ENCODE measurements around the gene CAMK2D.

Gene CAMK2D

GRCh38 chr4:113434247-113434587 is 327.3 kb downstream of the CAMK2D start:
- H3K36me3 ChIP-seq: no peaks in the 10 kb centered on the region
- no peak for TF ChIP-seq CTCF (IDR thresholded peaks at IDR 0.05; ENCODE audit: low read depth, low read length)
- no peak for DNase-seq

GRCh38 chr4:113433536-113434246 is 327.8 kb downstream of the CAMK2D start:
- H3K27ac ChIP-seq: no peak overlapping the region
- H3K9me3 ChIP-seq (ENCODE audit: severe bottlenecking): peaks cover 8% of the 10 kb centered on the region
- TF ChIP-seq CTCF (IDR thresholded peaks at IDR 0.05; ENCODE audit: low read depth, low read length): no peak
- H3K36me3 ChIP-seq: no peaks in the 10 kb centered on the region
- no peak for DNase-seq
- H3K4me3 ChIP-seq (ENCODE audit: low read depth, low read length): no peak overlapping the region
- H3K27me3 ChIP-seq (ENCODE audit: insufficient read depth, low read depth, severe bottlenecking): no peaks in the 10 kb centered on the region

More at GRCh38 chr4:113434247-113434587, 327.3 kb downstream of the CAMK2D start:
- no peak overlapping the region for H3K27ac ChIP-seq
- peaks cover 8% of the 10 kb centered on the region for H3K9me3 ChIP-seq (ENCODE audit: severe bottlenecking)
- H3K27me3 ChIP-seq (ENCODE audit: insufficient read depth, low read depth, severe bottlenecking): no peaks in the 10 kb centered on the region
- H3K4me3 ChIP-seq (ENCODE audit: low read depth, low read length): no peak overlapping the region

GRCh38 chr4:113433116-113433515 is 328.4 kb downstream of the CAMK2D start:
- H3K9me3 ChIP-seq (ENCODE audit: severe bottlenecking): peaks cover 8% of the 10 kb centered on the region
- H3K4me3 ChIP-seq (ENCODE audit: low read depth, low read length): no peak overlapping the region
- H3K36me3 ChIP-seq: no peaks in the 10 kb centered on the region
- H3K27me3 ChIP-seq (ENCODE audit: insufficient read depth, low read depth, severe bottlenecking): no peaks in the 10 kb centered on the region
- TF ChIP-seq CTCF (IDR thresholded peaks at IDR 0.05; ENCODE audit: low read depth, low read length): no peak
- DNase-seq: no peak
- no peak overlapping the region for H3K27ac ChIP-seq

GRCh38 chr4:113423631-113424030 is 337.9 kb downstream of the CAMK2D start:
- Histone ChIP-seq H3K9me3 (ENCODE audit: severe bottlenecking) (peaks cover 15% of the 10 kb centered on the region), H3K4me3 (ENCODE audit: low read depth, low read length) (no peak overlapping the region), H3K27ac (no peak overlapping the region), H3K36me3 (no peaks in the 10 kb centered on the region), H3K27me3 (ENCODE audit: insufficient read depth, low read depth, severe bottlenecking) (no peaks in the 10 kb centered on the region)
- DNase-seq: no peak
- TF ChIP-seq CTCF (IDR thresholded peaks at IDR 0.05; ENCODE audit: low read depth, low read length): no peak

GRCh38 chr4:113420938-113421337 is 340.6 kb downstream of the CAMK2D start:
- Histone ChIP-seq H3K27me3 (ENCODE audit: insufficient read depth, low read depth, severe bottlenecking) (no peaks in the 10 kb centered on the region), H3K36me3 (no peaks in the 10 kb centered on the region), H3K9me3 (ENCODE audit: severe bottlenecking) (peaks cover 11% of the 10 kb centered on the region), H3K27ac (no peak overlapping the region), H3K4me3 (ENCODE audit: low read depth, low read length) (no peak overlapping the region)
- no peak for TF ChIP-seq CTCF (IDR thresholded peaks at IDR 0.05; ENCODE audit: low read depth, low read length)
- no peak for DNase-seq

- H3K36me3 ChIP-seq: no peaks in the 10 kb centered on the region
- H3K27ac ChIP-seq: no peak overlapping the region
- peaks cover 9% of the 10 kb centered on the region for H3K9me3 ChIP-seq (ENCODE audit: severe bottlenecking)
- H3K4me3 ChIP-seq (ENCODE audit: low read depth, low read length): no peak overlapping the region
- H3K27me3 ChIP-seq (ENCODE audit: insufficient read depth, low read depth, severe bottlenecking): no peaks in the 10 kb centered on the region
- TF ChIP-seq CTCF (IDR thresholded peaks at IDR 0.05; ENCODE audit: low read depth, low read length): no peak
- DNase-seq: no peak
Observed at GRCh38 chr4:113419631-113420030, 341.9 kb downstream of the CAMK2D start.

All from WERI-Rb-1 (cell line).